ENCODE data around the gene OTOS. TPM values are rescaled to one million over a fixed set of nuclear protein-coding genes. Genes with fewer than 3 reads are reported as not detected.

The OTOS gene
- total RNA-seq, 1 experiment from 2014 or later, result not detected

GRCh38 chr2:240107477-240107796, 33.0 kb downstream of the OTOS start (continued):
- TF ChIP-seq, protein P1, sequence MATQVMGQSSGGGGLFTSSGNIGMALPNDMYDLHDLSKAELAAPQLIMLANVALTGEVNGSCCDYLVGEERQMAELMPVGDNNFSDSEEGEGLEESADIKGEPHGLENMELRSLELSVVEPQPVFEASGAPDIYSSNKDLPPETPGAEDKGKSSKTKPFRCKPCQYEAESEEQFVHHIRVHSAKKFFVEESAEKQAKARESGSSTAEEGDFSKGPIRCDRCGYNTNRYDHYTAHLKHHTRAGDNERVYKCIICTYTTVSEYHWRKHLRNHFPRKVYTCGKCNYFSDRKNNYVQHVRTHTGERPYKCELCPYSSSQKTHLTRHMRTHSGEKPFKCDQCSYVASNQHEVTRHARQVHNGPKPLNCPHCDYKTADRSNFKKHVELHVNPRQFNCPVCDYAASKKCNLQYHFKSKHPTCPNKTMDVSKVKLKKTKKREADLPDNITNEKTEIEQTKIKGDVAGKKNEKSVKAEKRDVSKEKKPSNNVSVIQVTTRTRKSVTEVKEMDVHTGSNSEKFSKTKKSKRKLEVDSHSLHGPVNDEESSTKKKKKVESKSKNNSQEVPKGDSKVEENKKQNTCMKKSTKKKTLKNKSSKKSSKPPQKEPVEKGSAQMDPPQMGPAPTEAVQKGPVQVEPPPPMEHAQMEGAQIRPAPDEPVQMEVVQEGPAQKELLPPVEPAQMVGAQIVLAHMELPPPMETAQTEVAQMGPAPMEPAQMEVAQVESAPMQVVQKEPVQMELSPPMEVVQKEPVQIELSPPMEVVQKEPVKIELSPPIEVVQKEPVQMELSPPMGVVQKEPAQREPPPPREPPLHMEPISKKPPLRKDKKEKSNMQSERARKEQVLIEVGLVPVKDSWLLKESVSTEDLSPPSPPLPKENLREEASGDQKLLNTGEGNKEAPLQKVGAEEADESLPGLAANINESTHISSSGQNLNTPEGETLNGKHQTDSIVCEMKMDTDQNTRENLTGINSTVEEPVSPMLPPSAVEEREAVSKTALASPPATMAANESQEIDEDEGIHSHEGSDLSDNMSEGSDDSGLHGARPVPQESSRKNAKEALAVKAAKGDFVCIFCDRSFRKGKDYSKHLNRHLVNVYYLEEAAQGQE (IDR thresholded peaks at IDR 0.05; ENCODE audit: low read depth), result no peak
- no peak for TF ChIP-seq POLR2A (IDR thresholded peaks at IDR 0.05; ENCODE audit: borderline replicate concordance, extremely low read depth, insufficient read depth, insufficient read length)

DNA sequence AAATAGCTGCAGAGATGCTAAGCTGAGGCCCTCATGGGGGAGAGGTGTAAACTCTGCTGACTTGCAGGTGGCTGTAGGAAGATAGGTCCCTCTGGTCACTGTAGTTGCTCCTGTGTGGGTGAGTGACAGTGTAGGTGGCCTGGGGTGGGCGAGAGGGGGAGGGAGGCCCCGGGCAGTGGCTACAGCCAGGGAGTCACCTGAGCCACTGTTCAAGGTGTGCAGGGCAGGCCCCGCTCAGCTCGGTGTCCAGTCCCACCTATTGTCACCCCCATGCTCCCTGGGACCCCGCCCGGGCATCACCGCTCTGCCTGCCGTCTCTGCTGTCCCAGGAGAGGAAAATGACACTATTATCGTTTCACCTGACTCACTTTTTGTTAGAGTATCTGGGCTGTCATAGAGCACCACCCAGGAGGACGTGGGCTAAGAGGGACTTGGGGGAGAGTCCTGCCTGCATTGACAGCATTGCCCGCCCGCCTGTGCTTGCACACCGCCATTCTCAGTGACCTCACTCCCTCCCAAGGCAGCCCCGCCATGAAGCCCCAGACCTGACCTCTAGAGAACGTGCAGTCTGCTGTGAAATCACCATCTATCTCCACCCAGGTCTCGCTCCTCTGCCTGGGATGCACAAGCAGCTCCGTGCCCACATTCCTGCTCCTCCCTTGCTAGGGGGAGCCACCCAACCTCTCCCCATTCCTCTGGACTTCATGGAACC, 33.5 kb downstream of the OTOS start:
- Histone ChIP-seq H3K9ac (ENCODE audit: low read length) (no peak overlapping the region), H3K4me1 (ENCODE audit: control insufficient read depth in 1 of 2, insufficient read depth in 2 of 2, low read length in 2 of 2) (no peaks in the 10 kb centered on the region), H3K27ac (ENCODE audit: low read depth, low read length) (no peak overlapping the region), H3K36me3 (ENCODE audit: control insufficient read depth in 1 of 2, insufficient read depth in 2 of 2, low read length in 2 of 2) (no peaks in the 10 kb centered on the region), H3K4me3 (replicated peaks in 1 of 2; ENCODE audit: low read depth in 1 of 2, low read length in 2 of 2) (no peak overlapping the region), H3K9me3 (ENCODE audit: control insufficient read depth in 1 of 2, insufficient read depth in 1 of 2, low read depth in 1 of 2, low read length in 2 of 2) (no peaks in the 10 kb centered on the region), H2AFZ (ENCODE audit: low read depth, low read length, poor library complexity, severe bottlenecking) (no peak overlapping the region), H4K20me1 (ENCODE audit: insufficient read depth) (no peaks in the 10 kb centered on the region), H3K9me2 (ENCODE audit: insufficient read depth) (no peaks in the 10 kb centered on the region), H3K4me2 (ENCODE audit: low read length) (no peak overlapping the region), H3K27me3 (ENCODE audit: insufficient read depth, low read length) (peaks cover 14% of the 10 kb centered on the region), H3K79me2 (ENCODE audit: insufficient read depth, low read length) (no peaks in the 10 kb centered on the region)
- ATAC-seq (no peak), DNase-seq (ENCODE audit: low read depth, low spot score) (no peak)
- POLR2A ChIA-PET, result no interaction called here
- RAD21 ChIA-PET (ENCODE audit: low non-redundant PET in 1 of 2, low total read pairs in 2 of 2, uncharacterized antibody in 2 of 2, unreplicated experiment in 2 of 2), result no interaction called here
- CTCF ChIA-PET, result no interaction called here
- BruUV-seq (replicated peaks), result no TSS peak
- no peak for TF ChIP-seq ZFX (IDR thresholded peaks at IDR 0.05)
- no peak for TF ChIP-seq CTCF (IDR thresholded peaks at IDR 0.05 in 2 of 3, conservative IDR thresholded peaks at IDR 0.05 in 1 of 3; ENCODE audit: borderline replicate concordance in 1 of 3, insufficient read depth in 1 of 3, low read depth in 2 of 3, low read length in 2 of 3)
- no peak for TF ChIP-seq SRF (IDR thresholded peaks at IDR 0.05; ENCODE audit: low read depth)
- TF ChIP-seq RAD21 (IDR thresholded peaks at IDR 0.05; ENCODE audit: low read depth), result no peak
- TF ChIP-seq JUND (IDR thresholded peaks at IDR 0.05), result no peak
- intact Hi-C loops (cut with micrococcal nuclease), result no loop called here

Data from HCT116 (cell line).